Subcutaneous adipose tissue (tissue), 4 donors: ENCODE measurements around the gene GYG1. TPM values are rescaled to one million over a fixed set of nuclear protein-coding genes. Genes with fewer than 3 reads are reported as not detected.

ENCODE experiments used
- total RNA-seq, 4 donors: library from RNA; depleted of rRNA; stranded (reverse); fragments of >200 nt; gene quantifications; one replicate each; pipeline ENCODE4 v1.1.0, GENCODE V29; 2016
- TF ChIP-seq, protein P1 (sequence below): fragments of 450-650 bp; IDR thresholded peaks from one replicate; pipeline ENCODE4 v1.5.1; 2016; ENCODE audit warnings: low read depth, mild to moderate bottlenecking, control low read depth, antibody characterized with exemption, moderate library complexity

GYG1 gene
- total RNA-seq, result 10 to 100 TPM; 24.5 to 43.7 (median 33.4) TPM

DNA sequence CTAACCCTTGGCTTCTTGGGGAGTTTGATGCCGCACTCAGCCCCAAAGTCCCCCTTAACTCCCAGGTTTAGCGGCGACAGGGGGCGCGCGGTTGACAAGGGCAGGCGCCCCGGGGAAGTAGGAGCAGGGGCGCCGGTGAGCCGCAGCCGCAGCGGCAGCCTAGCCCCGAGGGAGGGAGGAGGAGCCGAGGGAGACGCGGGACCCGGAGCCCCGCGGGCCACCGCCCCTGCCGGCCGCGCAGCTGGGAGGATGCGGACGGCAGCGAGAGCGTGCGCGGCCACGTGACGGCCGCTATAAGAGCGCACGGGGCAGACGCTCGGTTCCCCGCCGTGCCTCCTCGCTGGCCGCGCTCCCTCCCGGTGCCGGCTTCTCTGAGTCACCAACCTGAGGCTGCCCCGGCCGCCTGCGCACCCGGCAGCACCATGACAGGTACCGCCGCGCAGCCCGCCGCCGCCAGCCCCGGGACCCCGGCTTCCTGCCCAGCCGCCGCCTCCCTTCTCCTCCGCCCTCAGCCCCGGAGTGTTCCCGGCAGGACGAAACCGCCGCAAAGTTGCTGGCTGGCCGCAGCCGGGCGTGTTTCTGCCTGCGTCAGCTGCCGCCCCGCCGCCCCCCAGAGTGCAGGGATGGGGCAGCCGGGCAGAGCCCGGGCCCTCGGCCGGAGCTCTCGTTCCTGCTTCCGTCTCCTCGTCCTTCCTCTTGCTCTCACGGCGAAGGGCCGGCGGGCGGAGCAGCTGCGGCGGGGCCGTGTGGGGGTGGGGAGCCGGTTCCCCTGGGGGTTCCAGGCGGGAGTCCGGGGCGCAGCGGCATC is at the start of gene GYG1:
Gene GYG1, plus strand, starts transcription at position 322 of the 808 bp plus-strand sequence. Its CDS starts 101 bp downstream, at position 423.
- TF ChIP-seq, protein P1, sequence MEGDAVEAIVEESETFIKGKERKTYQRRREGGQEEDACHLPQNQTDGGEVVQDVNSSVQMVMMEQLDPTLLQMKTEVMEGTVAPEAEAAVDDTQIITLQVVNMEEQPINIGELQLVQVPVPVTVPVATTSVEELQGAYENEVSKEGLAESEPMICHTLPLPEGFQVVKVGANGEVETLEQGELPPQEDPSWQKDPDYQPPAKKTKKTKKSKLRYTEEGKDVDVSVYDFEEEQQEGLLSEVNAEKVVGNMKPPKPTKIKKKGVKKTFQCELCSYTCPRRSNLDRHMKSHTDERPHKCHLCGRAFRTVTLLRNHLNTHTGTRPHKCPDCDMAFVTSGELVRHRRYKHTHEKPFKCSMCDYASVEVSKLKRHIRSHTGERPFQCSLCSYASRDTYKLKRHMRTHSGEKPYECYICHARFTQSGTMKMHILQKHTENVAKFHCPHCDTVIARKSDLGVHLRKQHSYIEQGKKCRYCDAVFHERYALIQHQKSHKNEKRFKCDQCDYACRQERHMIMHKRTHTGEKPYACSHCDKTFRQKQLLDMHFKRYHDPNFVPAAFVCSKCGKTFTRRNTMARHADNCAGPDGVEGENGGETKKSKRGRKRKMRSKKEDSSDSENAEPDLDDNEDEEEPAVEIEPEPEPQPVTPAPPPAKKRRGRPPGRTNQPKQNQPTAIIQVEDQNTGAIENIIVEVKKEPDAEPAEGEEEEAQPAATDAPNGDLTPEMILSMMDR, result no peak

DNA sequence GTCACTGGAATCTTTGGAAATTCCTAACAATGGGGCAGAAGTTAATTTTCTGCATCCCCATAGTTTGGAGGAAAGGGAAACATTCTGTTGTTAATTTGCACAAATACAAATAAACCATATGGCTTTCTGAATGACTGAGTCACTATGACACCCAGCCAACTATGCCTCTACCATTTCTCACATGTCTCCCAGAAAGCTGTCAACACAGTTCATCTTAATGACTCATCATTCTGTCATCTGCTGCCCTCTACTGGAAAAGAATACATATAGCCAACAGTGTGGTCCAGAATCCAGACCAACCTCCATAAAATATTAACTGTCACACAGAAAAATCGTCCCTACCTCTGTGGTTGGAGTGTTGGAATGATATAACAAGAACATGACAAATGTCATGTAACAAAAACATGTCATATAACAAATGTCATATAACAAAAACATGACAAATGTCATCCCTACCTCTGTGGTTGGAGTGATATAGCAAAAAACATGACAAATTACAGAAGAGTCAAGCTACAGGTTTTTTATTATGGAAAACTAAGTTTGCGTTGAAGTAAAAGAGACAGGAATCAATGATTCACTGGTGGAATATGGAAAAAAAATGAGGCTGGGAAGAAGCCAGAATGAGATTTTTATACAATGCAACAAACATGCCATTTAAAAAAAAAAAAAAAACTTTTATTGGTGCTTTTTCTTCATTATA is 47.7 kb upstream of the GYG1 start:
- TF ChIP-seq, protein P1, result no peak

DNA sequence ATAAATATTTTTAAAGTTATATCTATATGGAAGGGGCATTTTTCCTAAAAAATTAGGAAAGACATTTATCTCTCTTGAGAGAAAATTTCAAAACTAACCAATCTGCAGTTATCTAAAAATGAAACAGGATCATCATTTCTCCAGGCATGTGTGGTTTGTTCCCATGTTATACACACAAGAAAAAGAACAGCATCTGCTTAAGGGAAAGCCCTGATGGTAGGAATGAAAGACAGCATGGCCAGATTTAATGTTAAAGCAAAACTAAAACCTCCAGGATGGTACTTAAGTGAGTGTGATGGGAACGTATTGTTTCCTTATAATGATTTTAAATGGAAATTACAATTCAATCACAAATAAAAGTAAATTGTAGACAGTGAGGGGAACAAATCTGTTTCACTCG is 46.2 kb upstream of the GYG1 start:
- TF ChIP-seq, protein P1, result no peak

DNA sequence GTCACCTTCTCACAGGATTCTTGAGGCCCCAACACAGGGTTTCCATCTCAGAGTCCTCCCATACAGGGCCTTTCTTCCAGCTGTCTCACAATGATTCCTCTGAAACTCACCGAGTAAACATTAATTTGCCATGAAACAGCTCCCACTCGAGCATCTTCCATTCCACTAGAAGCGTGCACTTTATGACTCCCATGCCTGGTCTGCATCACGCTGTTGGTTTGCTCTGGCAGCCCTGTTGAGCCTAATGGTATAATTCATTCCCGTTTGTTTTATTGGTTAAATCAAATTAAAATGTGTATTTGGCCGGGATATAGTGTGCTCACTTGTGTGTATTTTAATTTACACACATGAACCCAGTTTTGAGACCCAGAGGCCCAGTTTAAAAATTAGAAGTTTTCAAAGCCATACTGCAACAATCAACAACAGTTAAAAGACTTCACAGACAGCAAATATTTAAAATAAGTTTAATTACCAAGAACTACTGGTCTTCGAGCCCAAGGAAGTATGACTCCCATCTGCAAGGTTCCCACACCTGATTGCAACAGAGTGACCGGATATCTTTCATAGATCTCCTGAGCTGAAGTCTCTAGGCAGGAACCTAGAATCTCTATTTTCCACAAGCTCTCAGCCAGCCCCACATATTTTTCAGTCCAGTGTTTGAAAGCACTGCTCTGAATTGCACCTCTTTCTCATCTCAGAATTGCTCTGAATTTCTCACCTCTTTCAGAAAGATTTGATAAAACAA is 42.3 kb upstream of the GYG1 start:
- TF ChIP-seq, protein P1, result no peak

DNA sequence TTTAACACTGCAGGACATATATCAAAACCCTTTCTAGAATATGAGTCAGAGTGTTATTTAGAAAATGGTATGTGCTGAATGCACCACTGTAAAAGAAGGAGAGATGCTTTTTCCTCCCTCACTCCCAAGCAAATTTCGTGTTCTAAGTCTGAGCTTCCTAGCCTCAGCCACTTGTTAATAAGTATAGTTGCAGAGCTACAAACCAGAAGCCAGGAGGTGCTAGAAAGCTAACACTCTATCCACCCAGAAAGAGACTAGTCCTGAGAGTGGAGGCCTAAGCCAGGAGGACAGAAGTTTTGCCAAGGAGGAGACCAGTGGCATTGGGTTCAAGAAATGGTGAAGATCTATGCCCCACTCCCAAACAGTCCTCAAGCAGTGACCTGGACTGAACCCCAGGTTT is 40.5 kb upstream of the GYG1 start:
- TF ChIP-seq, protein P1, result no peak

DNA sequence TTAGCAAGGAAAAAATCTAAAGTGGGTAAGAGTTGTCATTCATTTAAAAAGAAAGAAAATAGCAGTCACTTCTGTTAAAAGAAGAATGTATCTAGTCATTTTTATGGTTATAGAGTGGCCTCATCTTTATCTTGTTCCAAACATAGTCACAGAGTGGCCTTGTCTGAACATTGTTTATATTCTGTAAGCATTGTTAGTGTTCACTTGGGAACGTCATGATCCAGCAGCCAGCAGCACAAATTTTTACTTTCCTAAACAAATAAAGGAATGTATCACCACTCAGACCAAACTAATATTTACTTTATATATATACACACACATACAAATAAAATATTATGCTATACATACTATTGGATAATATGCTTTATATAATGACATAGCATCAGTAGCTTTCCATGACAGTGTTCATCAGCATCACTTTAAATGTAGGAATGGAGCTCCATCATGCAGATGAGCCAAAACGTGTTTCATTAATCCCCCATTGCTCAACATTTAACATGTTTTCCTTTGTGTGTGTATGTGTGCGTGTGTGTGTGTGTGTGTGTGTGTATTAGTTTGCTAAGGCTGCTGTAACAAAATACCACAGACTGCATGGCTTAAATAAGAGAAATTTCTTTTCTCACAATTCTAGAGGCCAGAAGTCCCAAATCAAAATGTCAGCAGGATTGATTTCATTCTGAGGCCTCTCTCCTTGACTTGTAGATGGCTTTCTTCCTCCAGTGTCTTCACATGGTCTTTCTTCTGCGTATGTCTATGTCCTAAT is 39.6 kb upstream of the GYG1 start:
- TF ChIP-seq, protein P1, result no peak
